K562 (cell line): ENCODE data around the gene ST6GALNAC6. TPM values are rescaled to one million over a fixed set of nuclear protein-coding genes. Genes with fewer than 3 reads are reported as not detected.
A peak's percentile ranks its signal among the peaks of the same experiment; 100 is the strongest.

Experiments
- BRCA1 ChIP-seq, 2 experiments: fragments of 450-650 bp in 1 of 2; sonication (generic) in 1 of 2; formaldehyde crosslinking in 1 of 2; IDR thresholded peaks; 2 replicates each; pipeline versions ENCODE4 v1.5.0 to v1.6.1; 2017 to 2020; ENCODE audit warnings: mild to moderate bottlenecking in 1 of 2, missing genetic modification reagents in 1 of 2
- CBFA2T2 ChIP-seq: fragments of 450-650 bp; conservative IDR thresholded peaks from 2 replicates; pipeline ENCODE4 v1.6.1; 2017; ENCODE audit warnings: mild to moderate bottlenecking
- CEBPB ChIP-seq: fragments of 450-650 bp; IDR thresholded peaks from 2 replicates; pipeline ENCODE4 v1.6.1; 2016; ENCODE audit warnings: missing genetic modification characterization, missing compliant biosample characterization
- FOXK2 ChIP-seq, 2 experiments: fragments of 450-650 bp; IDR thresholded peaks in 1 of 2; conservative IDR thresholded peaks in 1 of 2; 2 replicates each; pipeline ENCODE4 v1.6.1; 2016; ENCODE audit warnings: low read depth in 2 of 2, mild to moderate bottlenecking in 1 of 2
- GABPB1 ChIP-seq: sonication (generic); formaldehyde crosslinking; IDR thresholded peaks from 2 replicates; pipeline ENCODE4 v1.8.0; 2022; ENCODE audit warnings: mild to moderate bottlenecking, missing genetic modification reagents
- HDGF ChIP-seq: fragments of 450-650 bp; IDR thresholded peaks from 2 replicates; pipeline ENCODE4 v1.6.1; 2016
- MAZ ChIP-seq, 2 experiments: fragments of 450-650 bp in 1 of 2; sonication (generic) in 1 of 2; formaldehyde crosslinking; IDR thresholded peaks in 1 of 2; conservative IDR thresholded peaks in 1 of 2; 2 replicates each; pipeline versions ENCODE4 v1.4.0 to v1.5.0; 2020; ENCODE audit warnings: mild to moderate bottlenecking in 1 of 2, missing genetic modification reagents in 1 of 2
- MIER1 ChIP-seq: fragments of 450-650 bp; IDR thresholded peaks from 2 replicates; pipeline ENCODE4 v1.6.1; 2016; ENCODE audit warnings: antibody characterized with exemption, mild to moderate bottlenecking, low read depth
- NFXL1 ChIP-seq: fragments of 450-650 bp; formaldehyde crosslinking; IDR thresholded peaks from 2 replicates; pipeline ENCODE4 v1.4.0; 2021; ENCODE audit warnings: mild to moderate bottlenecking
- NONO ChIP-seq, 2 experiments: fragments of 200-400 bp in 1 of 2; fragments of 450-650 bp in 1 of 2; formaldehyde crosslinking in 1 of 2; IDR thresholded peaks; 2 replicates each; pipeline ENCODE4 v1.6.1; 2017; ENCODE audit warnings: low read depth in 2 of 2, mild to moderate bottlenecking in 2 of 2, moderate library complexity in 2 of 2, low read length in 1 of 2
- NR2F6 ChIP-seq: fragments of 450-650 bp; formaldehyde crosslinking; IDR thresholded peaks from 2 replicates; pipeline ENCODE4 v1.4.0; 2020; ENCODE audit warnings: mild to moderate bottlenecking
- PBX2 ChIP-seq, 2 experiments: IDR thresholded peaks in 1 of 2; conservative IDR thresholded peaks in 1 of 2; 2 replicates each; pipeline ENCODE4 v1.6.1; 2016; ENCODE audit warnings: low read depth in 2 of 2, mild to moderate bottlenecking in 1 of 2, missing compliant biosample characterization in 1 of 2, missing genetic modification characterization in 1 of 2, moderate library complexity in 1 of 2
- RBM39 ChIP-seq: fragments of 200-400 bp; formaldehyde crosslinking; optimal IDR thresholded peaks from 2 replicates; pipeline ENCODE3; 2018; ENCODE audit warnings: low read depth, low read length
- TEAD4 ChIP-seq, 2 experiments: sonication (generic) in 1 of 2; formaldehyde crosslinking in 1 of 2; IDR thresholded peaks; 2 replicates each; pipeline versions ENCODE4 v1.6.1 to v1.8.0; 2012 to 2022; ENCODE audit warnings: borderline replicate concordance in 1 of 2, inconsistent platforms in 1 of 2, low read length in 1 of 2, mild to moderate bottlenecking in 1 of 2, missing genetic modification reagents in 1 of 2
- ZBTB1 ChIP-seq: sonication (generic); formaldehyde crosslinking; IDR thresholded peaks from 2 replicates; pipeline ENCODE4 v1.8.1; 2023; ENCODE audit warnings: missing genetic modification reagents, low read depth, mild to moderate bottlenecking, borderline replicate concordance
- ZBTB34 ChIP-seq: fragments of 250-450 bp; sonication (Bioruptor Pico); IDR thresholded peaks from 2 replicates; pipeline ENCODE4 v1.8.0; 2021; ENCODE audit warnings: mild to moderate bottlenecking, moderate library complexity
- ZBTB9 ChIP-seq: fragments of 450-650 bp; formaldehyde crosslinking; IDR thresholded peaks from 2 replicates; pipeline ENCODE4 v1.4.0; 2020; ENCODE audit warnings: mild to moderate bottlenecking, moderate library complexity
- ZNF57 ChIP-seq: fragments of 450-650 bp; formaldehyde crosslinking; IDR thresholded peaks from 2 replicates; pipeline ENCODE4 v1.4.0; 2020; ENCODE audit warnings: mild to moderate bottlenecking, moderate library complexity
- ZNF655 ChIP-seq: fragments of 250-450 bp; sonication (Bioruptor Pico); IDR thresholded peaks from 2 replicates; pipeline ENCODE4 v1.5.0; 2021
- polyA plus RNA-seq, 8 experiments: library from polyadenylated mRNA; depleted of rRNA in 4 of 8; stranded (reverse) in 5 of 8; unstranded in 3 of 8; fragments of >200 nt; fragmentation: Nextera tagmentation in 2 of 8; fragmentation: Illumina TruSeq in 1 of 8; extraction: Ambion mirVana in 2 of 8; extraction: Trizol in 1 of 8; gene quantifications; 2 replicates each; pipeline versions ENCODE4 v1.2.1 to v1.2.3, GENCODE V29; 2011 to 2014; ENCODE audit warnings: inconsistent platforms in 1 of 8, missing spikeins in 1 of 8
- total RNA-seq, 7 experiments: library from RNA; depleted of rRNA in 6 of 7; stranded (reverse); fragments of >200 nt in 6 of 7; fragmentation: Illumina TruSeq in 2 of 7; extraction: Trizol in 2 of 7; gene quantifications; 2 replicates each; pipeline versions ENCODE4 v1.2.1 to v1.2.3, GENCODE V29; 2011 to 2021; ENCODE audit warnings: low replicate concordance in 1 of 7

The ST6GALNAC6 gene
- total and polyA plus RNA-seq, 9 of the 15 experiments (the other 6 are each of a cell fraction or from before 2014, with no cell fraction given), result 0.13 to 23.0 (median 14.5) TPM

GRCh38 chr9:127941062-127941960 lies 41.9 kb upstream of the ST6GALNAC6 start (continued):
- no peak for TF ChIP-seq ZBTB9 (CRISPR knock-in tag)
- TF ChIP-seq TEAD4 (IDR thresholded peaks at IDR 0.05; ENCODE audit: low read length), result no peak
- no peak for TF ChIP-seq TEAD4 (CRISPR knock-in tag; IDR thresholded peaks at IDR 0.05; ENCODE audit: borderline replicate concordance)
- TF ChIP-seq MIER1, result no peak
- no peak for TF ChIP-seq BRCA1 (IDR thresholded peaks at IDR 0.05)
- TF ChIP-seq BRCA1 (CRISPR knock-in tag; IDR thresholded peaks at IDR 0.05), result no peak
- TF ChIP-seq CEBPB (tag), result no peak
- no peak for TF ChIP-seq GABPB1
- 0 out of 4 replicates have a peak, but pooled peaks of 1 of the 2 experiments have one; percentile 17 for TF ChIP-seq FOXK2 (conservative IDR thresholded peaks at IDR 0.05 in 1 of 2, IDR thresholded peaks at IDR 0.05 in 1 of 2; ENCODE audit: low read depth in 2 of 2)
- no peak for TF ChIP-seq ZNF57 (CRISPR knock-in tag)
- TF ChIP-seq MAZ (CRISPR knock-in tag; conservative IDR thresholded peaks at IDR 0.05 in 1 of 2, IDR thresholded peaks at IDR 0.05 in 1 of 2), result no peak
- peak; percentile 15; the same call in 1 of the 2 replicates for TF ChIP-seq NFXL1 (CRISPR knock-in tag)
- TF ChIP-seq NR2F6 (CRISPR knock-in tag), result no peak
- no peak for TF ChIP-seq HDGF
- no peak for TF ChIP-seq ZBTB34
- no peak for TF ChIP-seq NONO (IDR thresholded peaks at IDR 0.05; ENCODE audit: low read depth in 2 of 2, low read length in 1 of 2)
- TF ChIP-seq PBX2 (CRISPR knock-in tag; IDR thresholded peaks at IDR 0.05; ENCODE audit: low read depth), result no peak
- TF ChIP-seq PBX2 (tag; conservative IDR thresholded peaks at IDR 0.05; ENCODE audit: low read depth), result no peak
- no peak for TF ChIP-seq RBM39
- no peak for TF ChIP-seq ZNF655 (CRISPR knock-in tag)
- TF ChIP-seq ZBTB1 (CRISPR knock-in tag), result no peak
- no peak for TF ChIP-seq CBFA2T2
